T follicular helper cell (primary cell): ENCODE measurements around the gene CCDC102A.
A peak's percentile ranks its signal among the peaks of the same experiment; 100 is the strongest.
"Not testable (repeated sequence)": the region's sequence is repeated elsewhere in the genome, so short reads cannot be mapped to it uniquely, and the experiment has no call there.

Source experiments
- DNase-seq: peaks from one replicate; pipeline ENCODE4 v3.0.0-alpha.2; 2020; ENCODE audit warnings: low read depth

Gene CCDC102A

GRCh38 chr16:57502048-57502775, 34.2 kb downstream of the CCDC102A start:
- no peak for DNase-seq

- DNase-seq: no peak
These were observed 34.9 kb downstream of the CCDC102A start for GRCh38 chr16:57501492-57501891.

GRCh38 chr16:57500578-57501111, 35.7 kb downstream of the CCDC102A start:
- DNase-seq: no peak

GRCh38 chr16:57499941-57500340, 36.4 kb downstream of the CCDC102A start:
- DNase-seq: not testable (repeated sequence)

- DNase-seq: no peak
These were observed 38.3 kb downstream of the CCDC102A start for GRCh38 chr16:57498031-57498430.

- DNase-seq: no peak
These were observed 39.2 kb downstream of the CCDC102A start for GRCh38 chr16:57497121-57497520.

- DNase-seq: no peak
These were observed 42.6 kb downstream of the CCDC102A start for GRCh38 chr16:57493767-57494166.

GRCh38 chr16:57489229-57489628, 47.1 kb downstream of the CCDC102A start:
- DNase-seq: no peak

- no peak for DNase-seq
These were observed 49.2 kb downstream of the CCDC102A start for GRCh38 chr16:57486858-57487834.

GRCh38 chr16:57485916-57486857, 50.2 kb downstream of the CCDC102A start, which contains the start of gene DOK4:
Gene DOK4 (minus strand): TSS chr16:57486493. CDS start chr16:57479507, 6,986 bp downstream.
- peak; percentile 74 for DNase-seq

GRCh38 chr16:57485091-57485915, 51.1 kb downstream of the CCDC102A start:
- no peak for DNase-seq

GRCh38 chr16:57484515-57485005, 51.8 kb downstream of the CCDC102A start:
- no peak for DNase-seq

- DNase-seq: no peak
These were observed 52.5 kb downstream of the CCDC102A start for GRCh38 chr16:57483725-57484514.

- no peak for DNase-seq
These were observed 53.4 kb downstream of the CCDC102A start for GRCh38 chr16:57482845-57483545.

GRCh38 chr16:57481421-57481820, 55.0 kb downstream of the CCDC102A start:
- no peak for DNase-seq

GRCh38 chr16:57480754-57481230, 55.6 kb downstream of the CCDC102A start:
- no peak for DNase-seq

- no peak for DNase-seq
These were observed 56.2 kb downstream of the CCDC102A start for GRCh38 chr16:57479976-57480753.
